ENCODE measurements around the gene TOM1. TPM values are rescaled to one million over a fixed set of nuclear protein-coding genes. Genes with fewer than 3 reads are reported as not detected.

The TOM1 gene
- total RNA-seq, 4 donors from 2014 or later, result 96.6 to 175 (median 129) TPM

- H3K4me1 ChIP-seq, result peaks cover 0 to 35% (median 8%) of the 10 kb centered on the region in 4 donors
- no peak for TF ChIP-seq POLR2A (IDR thresholded peaks at IDR 0.05)
- TF ChIP-seq, protein P1, sequence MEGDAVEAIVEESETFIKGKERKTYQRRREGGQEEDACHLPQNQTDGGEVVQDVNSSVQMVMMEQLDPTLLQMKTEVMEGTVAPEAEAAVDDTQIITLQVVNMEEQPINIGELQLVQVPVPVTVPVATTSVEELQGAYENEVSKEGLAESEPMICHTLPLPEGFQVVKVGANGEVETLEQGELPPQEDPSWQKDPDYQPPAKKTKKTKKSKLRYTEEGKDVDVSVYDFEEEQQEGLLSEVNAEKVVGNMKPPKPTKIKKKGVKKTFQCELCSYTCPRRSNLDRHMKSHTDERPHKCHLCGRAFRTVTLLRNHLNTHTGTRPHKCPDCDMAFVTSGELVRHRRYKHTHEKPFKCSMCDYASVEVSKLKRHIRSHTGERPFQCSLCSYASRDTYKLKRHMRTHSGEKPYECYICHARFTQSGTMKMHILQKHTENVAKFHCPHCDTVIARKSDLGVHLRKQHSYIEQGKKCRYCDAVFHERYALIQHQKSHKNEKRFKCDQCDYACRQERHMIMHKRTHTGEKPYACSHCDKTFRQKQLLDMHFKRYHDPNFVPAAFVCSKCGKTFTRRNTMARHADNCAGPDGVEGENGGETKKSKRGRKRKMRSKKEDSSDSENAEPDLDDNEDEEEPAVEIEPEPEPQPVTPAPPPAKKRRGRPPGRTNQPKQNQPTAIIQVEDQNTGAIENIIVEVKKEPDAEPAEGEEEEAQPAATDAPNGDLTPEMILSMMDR (IDR thresholded peaks at IDR 0.05), result no peak
- H3K27me3 ChIP-seq, result no peaks in the 10 kb centered on the region
- no peak overlapping the region for H3K4me3 ChIP-seq
- H3K27ac ChIP-seq, result no peak overlapping the region
- H3K9me3 ChIP-seq, result no peaks in the 10 kb centered on the region
- no peak for DNase-seq
- peaks cover 0 to 29% (median 0%) of the 10 kb centered on the region in 3 donors for H3K36me3 ChIP-seq
These were observed 49.6 kb downstream of the TOM1 start for GRCh38 chr22:35349368-35349703.

- no peaks in the 10 kb centered on the region for H3K9me3 ChIP-seq
- H3K4me3 ChIP-seq, result peak overlapping the region in 1 of 4 donors; percentile 54
- H3K4me1 ChIP-seq, result peaks cover 0 to 35% (median 8%) of the 10 kb centered on the region in 4 donors
- DNase-seq, result no peak
- H3K27me3 ChIP-seq, result no peaks in the 10 kb centered on the region
- H3K27ac ChIP-seq, result peak overlapping the region in 2 of 4 donors; percentile 74 to 88
- TF ChIP-seq, protein P1 (IDR thresholded peaks at IDR 0.05), result no peak
- no peak for TF ChIP-seq POLR2A (IDR thresholded peaks at IDR 0.05)
- peaks cover 0 to 23% (median 0%) of the 10 kb centered on the region in 3 donors for H3K36me3 ChIP-seq
These were observed 50.2 kb downstream of the TOM1 start for GRCh38 chr22:35349704-35350538.

DNA sequence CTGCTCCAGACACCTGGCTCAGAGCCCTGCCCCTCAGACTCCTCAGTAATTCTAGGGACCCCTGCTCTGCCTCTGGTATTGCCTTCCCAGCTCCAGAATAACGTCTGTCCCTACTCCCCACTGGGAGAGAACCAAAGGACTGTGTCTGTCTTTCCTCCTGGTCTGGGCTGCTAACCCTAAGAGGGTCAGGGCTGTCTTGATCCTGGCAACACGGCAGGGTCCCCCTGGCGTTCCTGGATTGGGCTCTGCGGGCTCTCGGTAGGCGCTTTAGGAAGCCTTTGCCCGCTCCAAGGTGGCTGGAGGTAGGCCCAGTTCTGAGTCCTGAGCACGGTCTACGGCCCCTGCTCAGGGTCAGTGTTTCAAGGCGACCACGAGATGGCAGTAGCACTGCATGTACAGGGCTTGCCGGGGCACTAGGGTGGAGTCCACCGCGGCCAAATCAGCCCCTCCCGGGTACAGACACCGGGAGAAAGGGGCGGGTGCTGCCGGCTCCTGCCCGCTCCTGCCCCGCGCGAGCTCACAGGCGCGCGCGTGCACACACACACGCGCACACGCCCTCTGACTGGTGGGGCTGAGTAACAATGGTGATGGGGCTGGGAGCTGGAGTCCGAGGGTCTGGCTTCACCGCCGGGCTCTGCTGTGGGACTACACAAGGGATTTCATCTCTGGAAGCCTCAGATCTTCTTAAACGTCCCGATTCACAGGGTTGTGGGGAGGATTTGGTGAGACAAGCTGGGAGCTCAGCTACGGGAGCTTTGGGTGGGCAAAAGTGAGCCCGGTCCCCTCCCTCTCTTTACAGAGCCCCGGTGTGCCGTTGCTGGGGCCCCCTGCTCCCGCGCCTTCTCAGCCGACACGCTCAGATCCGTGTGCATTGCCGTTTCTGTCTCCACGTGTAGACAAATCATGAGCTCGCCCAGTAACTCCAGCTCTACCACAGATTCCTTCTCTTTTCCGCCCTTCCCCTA lies 51.1 kb downstream of the TOM1 start:
- Histone ChIP-seq H3K4me1 (peaks cover 0 to 35% (median 8%) of the 10 kb centered on the region in 4 donors), H3K36me3 (peaks cover 0 to 14% (median 0%) of the 10 kb centered on the region in 3 donors), H3K4me3 (peak overlapping the region; percentile 41 to 56 (median 54)), H3K27me3 (no peaks in the 10 kb centered on the region), H3K27ac (peak overlapping the region; percentile 56 to 88 (median 72)), H3K9me3 (no peaks in the 10 kb centered on the region)
- TF ChIP-seq POLR2A (IDR thresholded peaks at IDR 0.05), result peak in 1 of 2 donors; percentile 35
- TF ChIP-seq, protein P1 (IDR thresholded peaks at IDR 0.05), result peak; percentile 85 to 98 (median 93)
- DNase-seq, result peak; percentile 88 to 95 (median 94)

- peak in 2 of 3 donors; percentile 86 to 92 for DNase-seq
- TF ChIP-seq POLR2A (IDR thresholded peaks at IDR 0.05), result no peak
- TF ChIP-seq, protein P1 (IDR thresholded peaks at IDR 0.05), result peak; percentile 14 to 29 (median 25)
- H3K36me3 ChIP-seq, result peaks cover 0 to 6% (median 0%) of the 10 kb centered on the region in 3 donors
- peaks cover 0 to 44% (median 8%) of the 10 kb centered on the region in 4 donors for H3K4me1 ChIP-seq
- no peaks in the 10 kb centered on the region for H3K9me3 ChIP-seq
- peak overlapping the region in 1 of 4 donors; percentile 7 for H3K4me3 ChIP-seq
- no peaks in the 10 kb centered on the region for H3K27me3 ChIP-seq
- H3K27ac ChIP-seq, result peak overlapping the region; percentile 56 to 88 (median 61)
These were observed 52.8 kb downstream of the TOM1 start for GRCh38 chr22:35352214-35353111.

Measured in Peyer's patch (tissue), 4 donors.